Stimulated activated CD4-positive, alpha-beta T cell treated with anti-CD3 and anti-CD28 coated beads, Interleukin-12 subunit alpha, Interleukin-12 subunit beta, amount 100 ng/mL, for 4 hours (primary cell): ENCODE measurements around the gene GNG13.
"Not testable (repeated sequence)": the region's sequence is repeated elsewhere in the genome, so short reads cannot be mapped to it uniquely, and the experiment has no call there.

Source experiments
- DNase-seq: peaks from one replicate; pipeline ENCODE4 v3.0.0-alpha.2; 2020

The GNG13 gene

DNA sequence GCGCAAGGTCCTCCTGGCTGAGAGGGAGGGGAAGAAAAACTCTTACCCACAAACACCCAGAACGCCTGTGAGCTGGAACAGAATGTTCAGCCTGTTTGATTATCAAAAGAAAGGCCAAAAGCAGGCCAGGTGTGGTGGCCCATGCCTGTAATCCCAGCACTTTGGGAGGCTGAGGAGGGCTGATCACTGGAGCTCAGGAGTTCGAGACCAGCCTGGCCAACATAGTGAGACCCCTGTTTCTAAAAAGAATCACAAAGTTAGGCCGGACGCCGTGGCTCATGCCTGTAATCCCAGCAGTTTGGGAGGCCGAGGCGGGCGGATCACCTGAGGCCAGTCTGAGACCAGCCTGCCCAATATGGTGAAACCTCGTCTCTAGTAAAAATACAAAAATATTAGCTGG, 24.2 kb downstream of the GNG13 start:
- not testable (repeated sequence) for DNase-seq

DNA sequence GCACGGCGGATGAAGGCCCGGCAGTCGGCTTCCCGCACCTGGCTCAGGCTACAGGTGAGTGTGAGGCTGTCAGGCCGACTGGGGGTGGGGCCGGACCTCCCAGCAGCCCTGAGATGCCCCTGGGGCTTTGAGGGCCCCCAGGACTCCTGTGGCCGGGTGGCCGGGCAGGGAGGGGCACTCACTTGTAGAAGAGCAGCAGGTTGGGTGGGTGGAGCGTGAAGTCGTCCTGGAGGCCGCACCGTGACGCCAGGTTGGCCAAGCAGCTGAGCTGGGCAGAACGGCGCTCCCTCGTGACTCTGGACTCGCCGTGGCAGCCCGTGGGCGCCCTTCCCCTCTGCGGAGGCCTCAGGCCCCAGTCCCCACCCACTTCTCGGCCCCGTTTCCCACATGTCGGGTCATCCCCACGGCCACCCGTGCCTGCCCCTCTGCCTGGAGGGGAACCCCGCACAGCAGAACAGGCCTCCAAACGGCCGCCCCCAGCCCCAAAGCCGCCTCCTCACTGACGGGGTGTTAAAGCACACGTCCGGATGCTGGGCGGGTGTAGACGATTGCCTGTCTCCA, 25.2 kb downstream of the GNG13 start:
- DNase-seq: no peak

DNA sequence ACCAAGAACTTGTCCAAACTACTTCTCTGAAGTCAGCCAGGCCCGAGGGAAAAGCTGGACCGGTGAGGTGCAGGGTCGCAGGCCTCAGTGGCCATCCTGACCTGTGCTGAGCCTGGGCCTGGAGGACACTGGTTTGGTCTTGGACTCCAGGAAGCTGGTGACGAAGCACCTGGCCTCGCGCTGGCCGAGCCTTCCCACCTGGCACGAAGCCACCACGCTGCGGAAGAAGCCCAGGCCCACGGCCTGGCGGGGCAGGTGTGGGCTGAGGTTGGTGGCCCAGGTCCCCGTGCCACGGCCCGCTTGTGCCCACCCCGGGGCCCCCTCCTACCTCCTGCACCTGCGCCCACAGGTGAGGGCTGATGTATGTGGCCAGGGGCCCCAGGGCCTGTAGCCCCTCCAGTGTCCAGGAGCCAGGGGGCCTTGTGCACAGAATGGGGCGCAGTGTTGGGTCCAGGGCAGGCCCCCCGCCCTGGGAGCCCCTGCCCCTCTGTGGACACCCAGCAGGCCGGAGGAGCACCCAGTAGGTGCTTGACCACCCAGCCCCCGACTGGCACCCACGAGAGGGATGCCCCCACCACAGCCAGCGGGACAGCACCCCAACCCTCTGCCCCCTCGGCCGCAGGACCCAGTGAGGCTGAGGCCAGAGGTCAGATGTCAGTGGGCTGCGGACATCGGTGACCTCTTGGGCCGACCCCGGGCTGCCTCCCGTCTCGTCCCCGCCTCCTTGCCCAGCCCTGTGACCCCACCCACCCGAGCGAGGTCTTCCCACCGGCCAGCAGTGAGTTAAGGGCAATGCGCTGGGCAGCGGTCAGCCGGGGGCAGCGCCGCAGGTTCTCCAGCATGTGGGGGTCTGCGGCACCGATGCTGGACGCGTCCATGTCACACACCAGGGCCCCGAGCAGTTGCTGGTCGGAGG, 26.2 kb downstream of the GNG13 start:
- no peak for DNase-seq

DNA sequence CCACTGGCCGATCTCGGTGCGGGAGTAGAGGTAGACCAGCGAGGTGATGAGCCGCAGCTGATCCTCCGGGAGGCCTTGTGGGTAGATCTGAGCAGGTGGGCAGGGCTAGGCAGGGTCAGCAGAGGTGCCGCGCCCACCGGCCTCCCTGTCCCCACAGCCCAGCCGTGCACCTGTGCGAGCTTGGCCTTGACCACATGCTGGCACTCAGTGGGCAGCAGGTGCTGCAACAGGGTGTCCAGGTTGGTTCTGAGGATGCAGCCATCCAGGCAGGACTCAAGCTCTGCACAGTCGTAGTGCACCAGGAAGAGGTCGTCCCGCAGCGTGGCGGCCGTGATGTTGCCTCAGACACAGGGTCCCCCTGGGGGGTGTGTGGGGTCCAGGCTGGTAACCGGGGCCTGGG, 27.6 kb downstream of the GNG13 start:
- DNase-seq: no peak

DNA sequence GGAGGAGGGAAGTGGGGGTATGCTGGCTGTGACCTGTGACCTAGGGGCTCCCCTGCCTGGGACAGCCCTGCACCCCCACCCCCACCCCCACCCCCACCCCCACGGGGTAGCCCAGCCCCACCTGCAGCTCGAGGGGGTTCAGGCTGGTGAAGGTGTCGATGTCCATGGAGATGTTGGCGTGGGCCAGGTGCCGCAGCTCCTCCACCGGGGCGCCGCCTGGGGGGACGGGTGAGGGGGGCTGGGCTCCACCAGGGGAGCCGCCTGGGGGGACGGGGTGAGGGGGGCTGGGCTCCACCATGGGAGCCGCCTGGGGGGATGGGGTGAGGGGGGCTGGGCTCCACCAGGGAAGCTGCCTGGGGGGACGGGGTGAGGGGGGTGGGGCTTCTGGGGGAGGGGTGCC, 30.1 kb downstream of the GNG13 start:
- DNase-seq: no peak

DNA sequence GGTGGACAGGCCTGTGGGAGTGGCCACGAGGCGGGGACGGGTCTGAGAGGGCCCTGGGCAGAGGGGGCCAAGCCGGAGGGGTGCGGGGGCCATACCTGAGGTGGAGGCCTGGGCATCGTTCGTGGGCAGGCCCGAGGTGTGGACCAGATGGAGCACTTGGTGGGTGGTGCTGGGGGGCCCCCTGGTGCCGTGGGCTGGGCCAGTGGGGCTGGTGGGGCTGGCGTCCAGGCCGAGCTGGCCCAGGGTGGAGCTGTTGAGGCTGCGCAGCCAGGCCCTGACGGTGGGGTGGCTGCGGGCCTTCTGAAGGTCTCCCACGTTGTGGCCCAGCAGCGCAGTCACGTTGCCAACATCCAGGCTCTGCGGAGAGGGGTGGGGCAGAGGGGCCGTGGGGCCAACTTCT, 30.6 kb downstream of the GNG13 start:
- no peak for DNase-seq

DNA sequence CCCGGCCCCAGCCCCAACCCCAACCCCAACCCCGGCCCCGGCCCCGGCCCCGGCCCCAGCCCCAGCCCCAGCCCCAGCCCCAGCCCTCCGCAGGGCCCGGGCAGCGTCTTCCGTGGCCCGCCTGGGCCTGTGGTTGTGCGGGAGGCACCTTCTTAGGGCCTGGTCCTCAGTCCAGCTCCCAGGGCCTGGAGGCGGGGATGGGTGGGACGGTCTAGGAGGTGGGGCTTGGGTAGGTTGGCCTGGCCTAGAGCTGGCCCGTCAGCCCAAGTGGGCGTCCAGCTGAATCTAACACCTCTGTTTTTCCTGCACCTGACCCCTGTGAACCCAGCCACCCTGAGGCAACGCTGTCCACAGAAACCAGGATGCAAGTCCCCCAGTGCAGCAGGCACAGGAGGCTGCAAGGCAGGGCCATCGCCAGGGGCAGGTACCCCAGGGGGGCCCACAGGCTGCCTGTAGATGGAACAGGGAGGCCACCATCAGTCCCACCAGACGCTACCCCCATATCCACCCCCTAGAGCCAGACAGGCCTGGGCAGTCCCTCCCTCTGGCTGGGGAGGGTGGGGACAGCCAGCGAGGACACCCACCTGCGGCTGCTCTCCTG, 31.2 kb downstream of the GNG13 start:
- DNase-seq: no peak

DNA sequence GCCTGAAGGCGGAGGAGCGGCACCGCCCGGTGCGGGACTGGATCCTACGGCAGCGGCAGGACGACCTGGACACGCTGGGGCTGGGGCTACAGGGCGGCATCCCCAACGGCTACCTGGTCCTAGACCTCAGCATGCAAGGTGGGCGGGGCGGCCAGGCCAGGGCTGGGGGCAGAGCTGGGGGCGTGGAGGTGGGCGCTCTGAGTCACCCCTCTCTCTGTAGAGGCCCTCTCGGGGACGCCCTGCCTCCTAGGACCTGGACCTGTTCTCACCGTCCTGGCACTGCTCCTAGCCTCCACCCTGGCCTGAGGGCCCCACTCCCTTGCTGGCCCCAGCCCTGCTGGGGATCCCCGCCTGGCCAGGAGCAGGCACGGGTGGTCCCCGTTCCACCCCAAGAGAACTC, 32.1 kb downstream of the GNG13 start:
- no peak for DNase-seq

DNA sequence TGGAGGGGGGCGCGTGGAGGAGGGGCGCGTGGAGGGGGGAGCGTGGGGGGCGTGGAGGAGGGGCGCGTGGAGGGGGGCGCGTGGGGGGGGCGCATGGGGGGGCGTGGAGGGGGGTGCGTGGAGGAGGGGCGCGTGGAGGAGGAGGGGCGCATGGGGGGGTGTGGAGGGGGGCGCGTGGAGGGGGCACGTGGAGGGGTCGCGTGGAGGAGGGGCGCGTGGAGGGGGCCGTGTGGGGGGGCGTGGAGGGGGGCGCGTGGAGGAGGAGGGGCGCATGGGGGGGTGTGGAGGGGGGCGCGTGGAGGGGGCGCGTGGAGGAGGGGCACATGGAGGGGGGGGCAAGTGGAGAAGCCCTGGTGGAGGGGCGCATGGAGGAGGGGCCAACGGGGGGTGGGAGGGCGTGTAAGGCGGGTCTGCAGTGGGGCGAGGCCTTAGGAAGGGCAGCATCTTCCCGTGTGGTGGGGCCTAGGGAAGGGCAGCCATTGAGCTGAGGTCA, 32.7 kb downstream of the GNG13 start:
- DNase-seq: no peak

DNA sequence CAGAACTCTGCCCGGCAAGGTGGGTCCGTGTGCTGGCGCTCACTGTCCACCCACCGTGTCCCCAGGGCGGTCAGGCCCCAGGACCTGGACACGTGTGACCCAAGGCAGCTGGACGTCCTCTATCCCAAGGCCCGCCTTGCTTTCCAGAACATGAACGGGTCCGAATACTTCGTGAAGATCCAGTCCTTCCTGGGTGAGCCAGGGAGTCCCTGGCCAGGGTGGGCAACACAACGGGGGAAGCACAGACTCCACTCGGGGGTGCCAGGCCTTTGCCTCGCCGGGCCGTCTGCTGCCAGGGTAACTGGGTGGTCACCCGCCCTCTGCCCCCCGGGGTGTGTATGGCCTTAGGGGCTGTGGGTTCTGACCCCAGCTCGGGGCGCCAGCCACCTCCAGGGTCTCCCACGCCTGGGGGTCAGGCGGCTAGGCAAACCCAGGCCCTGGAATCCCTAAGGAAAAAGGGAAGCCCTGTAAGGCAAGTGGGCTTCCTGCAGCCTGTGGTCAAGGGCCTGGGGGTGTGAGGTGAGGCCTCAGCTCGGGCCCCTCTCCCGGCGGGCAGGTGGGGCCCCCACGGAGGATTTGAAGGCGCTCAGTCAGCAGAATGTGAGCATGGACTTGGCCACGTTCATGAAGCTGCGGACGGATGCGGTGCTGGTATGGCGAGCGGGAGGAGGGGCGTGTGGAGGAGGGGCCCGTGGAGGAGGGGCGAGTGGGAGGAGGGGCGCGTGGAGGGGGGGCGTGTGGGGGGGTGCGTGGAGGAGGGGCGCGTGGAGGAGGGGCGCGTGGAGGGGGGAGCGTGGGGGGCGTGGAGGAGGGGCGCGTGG, 33.5 kb downstream of the GNG13 start:
- no peak for DNase-seq

DNA sequence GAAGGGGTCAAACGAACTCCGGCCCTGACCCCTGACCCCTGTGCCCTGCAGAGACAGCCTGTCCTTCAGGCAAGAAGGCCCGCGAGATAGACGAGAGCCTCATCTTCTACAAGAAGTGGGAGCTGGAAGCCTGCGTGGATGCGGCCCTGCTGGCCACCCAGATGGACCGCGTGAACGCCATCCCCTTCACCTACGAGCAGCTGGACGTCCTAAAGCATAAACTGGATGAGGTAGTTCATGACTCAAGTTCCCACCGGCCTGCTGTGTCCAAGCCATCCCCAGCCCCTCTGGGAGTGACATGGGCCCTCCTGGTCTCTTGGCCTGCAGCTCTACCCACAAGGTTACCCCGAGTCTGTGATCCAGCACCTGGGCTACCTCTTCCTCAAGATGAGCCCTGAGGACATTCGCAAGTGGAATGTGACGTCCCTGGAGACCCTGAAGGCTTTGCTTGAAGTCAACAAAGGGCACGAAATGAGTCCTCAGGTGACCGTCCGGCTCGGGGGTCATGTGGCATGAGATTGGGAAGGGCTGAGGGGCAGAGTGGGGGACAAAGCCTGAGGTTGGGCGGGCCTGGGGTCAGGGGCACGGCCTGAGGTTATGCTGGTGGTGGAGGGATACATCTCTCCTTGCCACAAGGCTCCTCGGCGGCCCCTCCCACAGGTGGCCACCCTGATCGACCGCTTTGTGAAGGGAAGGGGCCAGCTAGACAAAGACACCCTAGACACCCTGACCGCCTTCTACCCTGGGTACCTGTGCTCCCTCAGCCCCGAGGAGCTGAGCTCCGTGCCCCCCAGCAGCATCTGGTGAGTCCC, 34.3 kb downstream of the GNG13 start:
- DNase-seq: no peak

DNA sequence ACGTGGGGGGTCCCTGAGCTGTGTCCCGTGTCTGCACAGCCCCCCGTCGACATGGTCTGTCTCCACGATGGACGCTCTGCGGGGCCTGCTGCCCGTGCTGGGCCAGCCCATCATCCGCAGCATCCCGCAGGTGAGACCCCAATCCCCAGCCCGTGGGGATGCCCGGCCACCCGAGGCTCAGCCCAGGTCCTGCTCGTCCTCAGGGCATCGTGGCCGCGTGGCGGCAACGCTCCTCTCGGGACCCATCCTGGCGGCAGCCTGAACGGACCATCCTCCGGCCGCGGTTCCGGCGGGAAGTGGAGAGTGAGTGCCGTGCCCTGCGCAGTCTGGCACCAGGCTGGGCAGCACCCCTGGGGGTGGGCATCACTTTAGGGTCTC, 35.1 kb downstream of the GNG13 start:
- DNase-seq: no peak

DNA sequence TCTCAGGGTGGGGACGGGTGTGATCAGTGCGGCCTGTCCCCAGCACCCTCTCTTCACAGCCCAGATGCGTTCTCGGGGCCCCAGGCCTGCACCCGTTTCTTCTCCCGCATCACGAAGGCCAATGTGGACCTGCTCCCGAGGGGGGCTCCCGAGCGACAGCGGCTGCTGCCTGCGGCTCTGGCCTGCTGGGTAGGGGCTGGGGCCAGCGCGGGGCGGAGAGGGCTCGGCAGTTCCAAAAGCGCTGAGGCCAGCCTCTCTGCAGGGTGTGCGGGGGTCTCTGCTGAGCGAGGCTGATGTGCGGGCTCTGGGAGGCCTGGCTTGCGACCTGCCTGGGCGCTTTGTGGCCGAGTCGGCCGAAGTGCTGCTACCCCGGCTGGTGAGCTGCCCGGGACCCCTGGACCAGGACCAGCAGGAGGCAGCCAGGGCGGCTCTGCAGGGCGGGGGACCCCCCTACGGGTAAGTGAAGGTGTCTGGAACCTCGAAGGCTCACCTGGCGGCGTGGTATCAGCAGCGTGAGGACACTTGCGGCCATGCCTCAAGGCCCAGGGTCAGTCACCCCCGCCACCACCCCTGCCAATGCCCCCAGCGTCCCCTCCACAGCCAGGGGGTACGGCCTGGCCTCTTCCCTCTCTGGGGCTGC, 35.6 kb downstream of the GNG13 start:
- DNase-seq: no peak

DNA sequence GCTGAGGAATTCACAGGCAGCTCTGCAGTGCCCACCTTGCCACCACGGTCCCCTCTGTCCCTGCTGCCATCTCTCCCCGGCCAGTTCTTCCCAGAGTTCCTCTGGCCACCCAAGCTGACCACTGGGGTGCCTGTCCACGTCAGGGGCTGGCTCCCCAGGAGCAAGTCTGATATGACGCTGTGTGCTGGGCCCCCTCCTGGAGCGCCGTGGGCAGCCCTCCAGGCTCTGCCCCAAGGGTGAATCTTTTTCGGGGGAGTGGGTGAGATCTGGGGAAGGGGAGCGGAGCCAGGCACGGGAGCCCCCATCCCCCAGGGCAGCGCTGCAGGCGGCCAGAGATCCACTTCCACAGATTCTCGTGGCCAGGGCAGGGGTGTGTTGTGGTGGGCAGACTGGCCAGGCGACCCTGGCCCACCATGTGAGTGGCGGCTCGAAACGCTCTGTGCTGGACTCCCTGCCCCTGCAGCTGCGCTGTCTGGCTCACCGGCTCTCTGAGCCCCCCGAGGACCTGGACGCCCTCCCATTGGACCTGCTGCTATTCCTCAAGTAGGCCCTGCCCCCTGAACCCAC, 36.3 kb downstream of the GNG13 start:
- DNase-seq: no peak

DNA sequence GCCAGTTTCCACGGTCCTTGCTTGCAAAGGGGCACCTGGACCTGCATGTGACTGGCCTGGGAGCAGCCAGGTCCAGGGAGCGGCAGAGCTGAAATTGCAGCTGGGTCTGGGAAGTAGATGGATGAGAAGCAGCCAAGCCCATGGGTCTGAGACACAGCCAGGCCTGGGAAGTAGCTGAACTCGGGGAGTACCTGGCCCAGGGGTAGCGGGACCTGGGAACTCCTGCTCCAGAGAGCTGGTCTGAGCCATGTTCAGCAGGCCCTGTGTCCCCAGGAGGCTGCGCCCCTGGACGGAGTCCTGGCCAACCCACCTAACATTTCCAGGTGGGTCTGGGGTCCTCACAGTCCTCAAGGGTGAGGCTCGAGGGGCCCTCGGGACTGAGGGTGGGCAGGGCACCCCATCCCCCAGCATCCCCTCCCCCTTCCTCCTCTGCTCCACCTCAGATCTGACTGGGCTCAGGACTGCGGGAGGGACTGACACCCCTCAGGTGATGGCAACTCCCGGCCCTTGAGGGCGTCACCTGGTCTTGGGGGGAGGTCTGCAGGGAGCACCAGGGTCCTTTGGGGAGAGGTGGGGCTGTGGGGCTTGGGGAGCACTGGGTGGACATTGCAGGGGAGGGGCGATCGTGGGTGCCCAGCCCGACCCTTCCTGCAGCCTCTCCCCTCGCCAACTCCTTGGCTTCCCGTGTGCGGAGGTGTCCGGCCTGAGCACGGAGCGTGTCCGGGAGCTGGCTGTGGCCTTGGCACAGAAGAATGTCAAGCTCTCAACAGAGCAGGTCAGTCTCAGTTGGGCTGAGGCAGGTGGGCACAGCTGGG, 37.0 kb downstream of the GNG13 start:
- no peak for DNase-seq

DNA sequence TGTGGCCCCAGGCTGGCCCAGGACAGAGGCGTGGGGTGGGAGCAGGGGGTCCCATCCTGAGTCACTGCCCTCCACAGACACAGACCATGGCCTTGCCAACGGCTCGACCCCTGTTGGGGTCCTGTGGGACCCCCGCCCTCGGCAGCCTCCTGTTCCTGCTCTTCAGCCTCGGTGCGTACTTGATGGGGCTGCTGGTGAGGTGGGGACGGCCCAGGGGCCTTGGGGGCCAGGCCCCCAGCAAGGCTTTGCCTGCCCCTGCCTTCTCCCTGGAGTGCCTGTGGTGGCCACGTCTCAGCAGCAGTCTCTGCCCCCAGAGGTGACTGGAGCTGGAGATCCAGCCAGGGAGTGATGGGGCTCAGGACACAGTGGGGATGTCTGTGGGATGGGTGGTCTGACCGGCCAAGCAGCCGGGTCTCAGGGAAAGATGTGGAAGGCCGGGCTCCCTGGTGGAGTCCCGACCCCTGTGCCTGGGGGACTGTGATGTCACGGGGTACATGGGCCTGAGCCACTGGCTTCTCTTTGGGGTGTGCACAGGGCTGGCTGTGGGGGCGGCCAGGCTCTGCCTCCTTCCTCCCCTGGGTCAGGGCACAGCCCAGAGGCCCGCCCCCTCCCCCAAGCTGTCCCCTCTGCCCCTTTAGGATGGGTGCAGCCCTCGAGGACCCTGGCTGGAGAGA, 37.8 kb downstream of the GNG13 start:
- DNase-seq: no peak

DNA sequence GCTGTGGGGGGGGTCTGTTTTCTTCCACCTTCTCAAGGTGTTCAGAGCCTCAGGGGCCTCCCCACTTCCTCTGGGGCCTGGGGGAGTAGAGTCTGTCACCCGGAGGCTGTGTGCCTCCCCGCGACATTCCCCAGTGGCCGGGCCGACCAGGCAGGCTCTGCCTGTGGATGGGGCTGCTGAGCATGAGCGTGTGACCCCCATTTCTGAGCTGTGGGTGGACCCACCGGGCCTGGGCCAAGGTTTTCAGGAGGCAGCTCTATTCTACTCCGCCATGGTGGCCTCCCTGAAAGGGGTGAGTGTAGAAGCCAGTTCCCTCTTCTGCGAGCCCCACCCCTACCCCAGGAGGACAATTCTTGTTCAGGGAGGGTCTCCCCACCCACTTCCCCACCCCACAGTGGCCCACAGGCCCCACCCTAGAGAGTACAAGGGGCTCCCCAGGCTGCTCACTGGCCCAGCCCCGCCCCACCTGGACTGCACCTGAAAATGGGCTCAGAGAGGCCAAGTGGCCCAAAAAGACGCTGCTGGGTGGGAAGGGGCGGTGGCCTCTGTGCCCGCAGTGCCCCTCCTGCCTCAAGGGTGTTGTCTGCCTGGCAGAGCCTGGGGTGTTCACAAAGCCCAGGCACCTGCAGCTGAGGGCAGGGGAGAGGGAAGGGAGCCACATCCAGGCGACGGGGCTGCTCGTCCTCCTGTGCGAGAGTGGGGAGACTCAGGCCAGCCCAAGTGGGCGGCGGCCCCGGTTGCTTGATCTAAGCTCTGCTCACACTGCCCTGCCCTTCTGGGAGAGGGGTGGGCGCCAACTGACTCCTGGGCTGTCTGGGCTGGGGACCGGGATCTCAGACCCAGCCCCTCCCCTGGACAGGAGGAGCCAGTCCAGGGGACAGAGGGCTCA, 38.7 kb downstream of the GNG13 start:
- DNase-seq: no peak

DNA sequence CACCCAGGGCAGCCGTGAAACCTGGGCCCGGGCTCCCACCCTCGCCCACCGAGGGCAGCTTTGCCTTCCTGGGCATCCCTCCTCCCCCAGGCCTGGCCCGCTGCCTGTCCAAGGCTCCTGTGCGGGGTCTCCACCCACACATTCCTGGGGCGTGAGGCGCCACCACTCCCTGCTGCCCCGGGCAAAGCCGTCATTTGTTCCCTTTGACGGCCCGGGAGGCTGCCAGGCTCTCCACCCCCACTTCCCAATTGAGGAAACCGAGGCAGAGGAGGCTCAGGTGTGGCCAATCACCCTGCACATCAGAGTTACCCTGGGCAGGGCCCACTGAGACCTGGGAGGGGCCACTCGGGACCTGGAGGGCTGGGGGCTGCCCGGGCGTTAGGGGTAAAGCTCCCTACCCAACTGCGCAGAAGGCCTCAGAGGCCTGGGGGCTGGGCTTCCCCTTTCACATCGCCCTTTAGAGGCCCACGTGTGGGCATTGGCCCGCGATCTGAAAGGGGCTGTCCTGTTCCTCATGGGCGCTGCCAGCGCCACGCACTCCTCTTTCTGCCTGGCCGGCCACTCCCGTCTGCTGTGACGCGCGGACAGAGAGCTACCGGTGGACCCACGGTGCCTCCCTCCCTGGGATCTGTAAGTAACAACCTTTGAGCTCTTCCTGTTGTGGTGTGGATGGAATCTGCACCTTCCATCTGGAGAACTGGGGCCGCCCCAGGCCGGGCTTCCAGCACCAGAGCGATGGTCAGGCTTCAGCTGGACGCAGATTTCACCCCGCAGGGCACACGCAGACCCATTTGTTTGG, 39.8 kb downstream of the GNG13 start, which contains the start of gene MSLN:
Gene MSLN (plus strand): TSS at position 190 of the 799 bp plus-strand sequence. CDS start 1,947 bp downstream, outside the sequence.
- no peak for DNase-seq
